Peyer's patch (tissue), 4 donors: ENCODE measurements around the gene URB2. TPM values are rescaled to one million over a fixed set of nuclear protein-coding genes. Genes with fewer than 3 reads are reported as not detected.

Experiments
- DNase-seq, 3 donors: peaks; one replicate each; pipeline ENCODE4 v3.0.0-alpha.2; 2017 to 2019
- H3K27ac ChIP-seq, 4 donors: fragments of 200-600 bp; sonication (generic); one replicate each; pipeline ENCODE4 v1.5.1; 2016 to 2019
- H3K27me3 ChIP-seq, 2 donors: fragments of 200-600 bp; sonication (generic); one replicate each; pipeline ENCODE4 v1.5.1; 2019
- H3K36me3 ChIP-seq, 3 donors: fragments of 200-600 bp; sonication (generic); one replicate each; pipeline ENCODE4 v1.5.1; 2016 to 2019
- H3K4me1 ChIP-seq, 4 donors: fragments of 200-600 bp; sonication (generic); one replicate each; pipeline ENCODE4 v1.5.1; 2016 to 2019
- H3K4me3 ChIP-seq, 4 donors: fragments of 200-600 bp; sonication (generic); 1 replicate in 3 of 4; 2 replicates in 1 of 4; pipeline ENCODE4 v1.5.1; 2016 to 2019; ENCODE audit warnings: mild to moderate bottlenecking in 1 of 4
- H3K9me3 ChIP-seq, 4 donors: fragments of 200-600 bp; sonication (generic); one replicate each; pipeline ENCODE4 v1.5.1; 2016 to 2019; ENCODE audit warnings: mild to moderate bottlenecking in 1 of 4
- CTCF ChIP-seq, 6 experiments: fragments of 450-650 bp in 4 of 6; fragments of 200-600 bp in 2 of 6; sonication (generic) in 1 of 6; IDR thresholded peaks; one replicate each; pipeline ENCODE4 v1.5.1; 2017 to 2019; ENCODE audit warnings: antibody characterized with exemption in 6 of 6, mild to moderate bottlenecking in 3 of 6, moderate library complexity in 1 of 6
- POLR2A ChIP-seq, 2 donors: fragments of 450-650 bp; IDR thresholded peaks; one replicate each; pipeline ENCODE4 v1.5.1; 2017; ENCODE audit warnings: antibody characterized with exemption in 2 of 2, mild to moderate bottlenecking in 2 of 2, moderate library complexity in 2 of 2
- total RNA-seq, 4 donors: library from RNA; depleted of rRNA; stranded (reverse); fragments of >200 nt; gene quantifications; one replicate each; pipeline ENCODE4 v1.1.0, GENCODE V29; 2016

URB2 gene
- total RNA-seq, 4 donors from 2014 or later = 3.7 to 10.7 (median 8.3) TPM

- Histone ChIP-seq H3K27ac (peak overlapping the region in 1 of 4 donors; percentile 94), H3K4me1 (peaks cover 0 to 23% (median 9%) of the 10 kb centered on the region in 4 donors), H3K9me3 (no peaks in the 10 kb centered on the region), H3K27me3 (no peaks in the 10 kb centered on the region), H3K4me3 (peak overlapping the region in 3 of 4 donors; percentile 96 to 99 (median 98)), H3K36me3 (no peaks in the 10 kb centered on the region)
- no peak for TF ChIP-seq POLR2A (IDR thresholded peaks at IDR 0.05)
- no peak for TF ChIP-seq CTCF (IDR thresholded peaks at IDR 0.05)
- no peak for DNase-seq
Measured at GRCh38 chr1:229627003-229627402, 956 bp downstream of the URB2 start.

- H3K9me3 ChIP-seq = no peaks in the 10 kb centered on the region
- H3K4me1 ChIP-seq = peaks cover 0 to 16% (median 8%) of the 10 kb centered on the region in 4 donors
- no peak overlapping the region for H3K4me3 ChIP-seq
- H3K27ac ChIP-seq = no peak overlapping the region
- no peaks in the 10 kb centered on the region for H3K27me3 ChIP-seq
- DNase-seq = no peak
- no peaks in the 10 kb centered on the region for H3K36me3 ChIP-seq
- no peak for TF ChIP-seq POLR2A (IDR thresholded peaks at IDR 0.05)
- TF ChIP-seq CTCF (IDR thresholded peaks at IDR 0.05) = no peak
Measured at GRCh38 chr1:229629261-229629660, 3.2 kb downstream of the URB2 start.

GRCh38 chr1:229631148-229631547 lies 5.1 kb downstream of the URB2 start:
- no peak for TF ChIP-seq CTCF (IDR thresholded peaks at IDR 0.05)
- TF ChIP-seq POLR2A (IDR thresholded peaks at IDR 0.05) = no peak
- no peak overlapping the region for H3K4me3 ChIP-seq
- no peak overlapping the region for H3K27ac ChIP-seq
- H3K4me1 ChIP-seq = peaks cover 0 to 9% (median 2%) of the 10 kb centered on the region in 4 donors
- H3K27me3 ChIP-seq = no peaks in the 10 kb centered on the region
- peaks cover 0 to 14% (median 0%) of the 10 kb centered on the region in 3 donors for H3K36me3 ChIP-seq
- H3K9me3 ChIP-seq = no peaks in the 10 kb centered on the region
- no peak for DNase-seq

GRCh38 chr1:229631966-229632365 lies 5.9 kb downstream of the URB2 start:
- H3K4me3 ChIP-seq = no peak overlapping the region
- H3K27me3 ChIP-seq = no peaks in the 10 kb centered on the region
- no peak overlapping the region for H3K27ac ChIP-seq
- no peak for DNase-seq
- no peak for TF ChIP-seq POLR2A (IDR thresholded peaks at IDR 0.05)
- TF ChIP-seq CTCF (IDR thresholded peaks at IDR 0.05) = no peak
- peaks cover 0 to 22% (median 0%) of the 10 kb centered on the region in 3 donors for H3K36me3 ChIP-seq
- H3K9me3 ChIP-seq = no peaks in the 10 kb centered on the region
- peaks cover 0 to 6% (median 2%) of the 10 kb centered on the region in 4 donors for H3K4me1 ChIP-seq

DNA sequence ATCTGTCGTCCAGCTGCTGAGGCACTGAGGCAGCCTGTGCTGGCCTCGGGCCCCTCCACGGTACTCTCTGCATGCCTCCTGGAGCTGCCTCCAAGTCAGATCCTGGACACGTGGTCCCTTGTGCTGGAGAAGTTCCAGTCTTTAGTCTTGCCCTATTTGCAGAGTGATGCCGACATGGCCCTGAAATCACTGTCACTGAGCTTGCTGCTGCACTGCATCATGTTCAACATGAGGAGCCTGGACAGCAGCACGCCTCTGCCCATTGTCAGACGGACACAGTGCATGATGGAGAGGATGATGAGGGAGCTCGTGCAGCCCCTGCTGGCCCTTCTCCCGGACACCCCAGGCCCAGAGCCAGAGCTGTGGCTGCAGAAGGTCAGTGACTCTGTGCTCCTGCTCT lies 10.0 kb downstream of the URB2 start:
- TF ChIP-seq POLR2A (IDR thresholded peaks at IDR 0.05) (no peak), CTCF (IDR thresholded peaks at IDR 0.05) (no peak)
- Histone ChIP-seq H3K9me3 (no peaks in the 10 kb centered on the region), H3K4me3 (no peak overlapping the region), H3K4me1 (no peaks in the 10 kb centered on the region), H3K27me3 (no peaks in the 10 kb centered on the region), H3K36me3 (peaks cover 0 to 37% (median 0%) of the 10 kb centered on the region in 3 donors), H3K27ac (no peak overlapping the region)
- no peak for DNase-seq

DNA sequence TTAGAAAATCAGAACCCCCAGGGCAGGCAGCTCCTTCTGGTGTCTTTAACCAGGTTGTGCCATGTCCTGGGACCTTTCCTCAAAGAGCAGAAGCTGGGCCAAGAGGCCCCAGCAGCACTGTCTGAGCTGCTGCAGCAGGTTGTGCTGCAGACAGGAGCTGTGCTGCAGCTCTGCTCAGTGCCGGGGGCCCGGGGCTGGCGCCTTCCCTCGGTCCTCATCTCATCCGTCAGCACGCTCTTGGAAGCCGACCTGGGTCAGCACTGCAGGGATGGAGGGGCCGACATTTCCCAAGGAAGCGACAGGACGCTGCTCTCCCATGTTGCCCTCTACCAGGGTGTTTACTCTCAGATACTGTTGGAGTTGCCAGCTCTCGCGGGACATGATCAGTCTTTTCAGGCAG lies 11.7 kb downstream of the URB2 start:
- no peaks in the 10 kb centered on the region for H3K9me3 ChIP-seq
- no peaks in the 10 kb centered on the region for H3K27me3 ChIP-seq
- H3K36me3 ChIP-seq = peaks cover 0 to 37% (median 0%) of the 10 kb centered on the region in 3 donors
- DNase-seq = no peak
- TF ChIP-seq CTCF (IDR thresholded peaks at IDR 0.05) = no peak
- no peak for TF ChIP-seq POLR2A (IDR thresholded peaks at IDR 0.05)
- H3K4me3 ChIP-seq = no peak overlapping the region
- no peak overlapping the region for H3K27ac ChIP-seq
- H3K4me1 ChIP-seq = no peaks in the 10 kb centered on the region
